GM23248 (cell line): Measurements from ENCODE around the gene KIF2C.

Experiments used
- EZH2 ChIP-seq: fragments of 200-600 bp; sonication (generic); IDR thresholded peaks from 2 replicates; pipeline ENCODE4 v1.6.1; 2018; ENCODE audit warnings: antibody characterized with exemption, mild to moderate bottlenecking; ENCODE audit not compliant: insufficient read depth, poor library complexity, severe bottlenecking
- EZH2phosphoT487 ChIP-seq: fragments of 200-600 bp; sonication (generic); IDR thresholded peaks from 2 replicates; pipeline ENCODE4 v1.6.1; 2018; ENCODE audit warnings: antibody characterized with exemption, moderate library complexity, mild to moderate bottlenecking, low read depth; ENCODE audit not compliant: insufficient read depth

DNA sequence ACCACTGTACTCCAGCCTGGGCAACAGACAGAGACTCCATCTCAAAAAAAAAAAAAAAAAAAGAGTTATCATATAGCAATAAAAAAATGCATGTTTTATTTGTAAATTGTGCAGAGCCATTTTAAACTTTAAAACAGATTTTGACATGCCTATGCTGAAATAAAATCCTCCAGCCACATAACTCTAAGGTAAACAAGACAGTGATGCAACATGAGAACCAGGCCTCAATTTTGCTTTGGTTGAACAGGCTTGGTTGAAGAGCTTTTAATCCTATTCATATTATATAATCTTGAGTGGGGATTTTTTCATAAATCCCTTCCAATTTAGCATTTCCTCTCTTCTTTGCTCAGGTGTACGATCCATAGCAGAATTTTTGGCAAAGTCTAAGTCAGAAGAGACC is 39.1 kb upstream of the KIF2C start:
- no peak for TF ChIP-seq EZH2phosphoT487
- TF ChIP-seq EZH2 = no peak
